GM18511 (cell line): ENCODE results near the gene LY6G6F.

Source experiments
- ATAC-seq: cut with Tn5 transposase; IDR thresholded peaks from one replicate; pipeline ENCODE4 v1.9.1; 2021; ENCODE audit warnings: mild to moderate bottlenecking, moderate library complexity; ENCODE audit not compliant: unreplicated experiment

LY6G6F gene

DNA sequence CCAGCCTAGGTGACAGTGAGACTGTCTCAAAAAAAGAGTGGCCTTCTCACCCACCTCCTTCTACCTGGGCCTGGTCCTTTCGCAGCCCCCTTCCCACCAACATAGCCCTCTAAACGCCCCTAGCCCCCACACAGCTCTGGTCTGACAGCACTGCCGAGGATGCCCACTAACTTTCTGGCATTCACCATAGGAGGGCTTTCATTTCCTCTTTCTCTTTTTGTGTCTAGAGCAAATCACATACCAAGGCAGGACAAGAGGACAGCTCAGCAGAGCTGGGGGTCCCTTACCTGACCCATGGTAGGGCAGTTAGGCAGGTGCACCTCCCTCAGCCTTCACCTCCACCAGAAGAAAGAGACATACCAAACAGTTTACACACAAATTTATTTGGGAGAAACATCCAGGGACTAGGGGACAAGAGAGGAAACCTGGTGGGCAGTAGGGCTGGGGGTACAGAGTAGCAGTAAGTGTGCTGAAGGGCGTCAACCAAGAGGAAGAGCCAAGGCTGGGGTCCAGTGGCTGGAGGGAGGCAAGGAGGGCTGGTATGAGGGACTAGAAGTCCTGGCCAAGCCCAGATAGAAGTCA is 30.3 kb upstream of the LY6G6F start:
- ATAC-seq: no peak

DNA sequence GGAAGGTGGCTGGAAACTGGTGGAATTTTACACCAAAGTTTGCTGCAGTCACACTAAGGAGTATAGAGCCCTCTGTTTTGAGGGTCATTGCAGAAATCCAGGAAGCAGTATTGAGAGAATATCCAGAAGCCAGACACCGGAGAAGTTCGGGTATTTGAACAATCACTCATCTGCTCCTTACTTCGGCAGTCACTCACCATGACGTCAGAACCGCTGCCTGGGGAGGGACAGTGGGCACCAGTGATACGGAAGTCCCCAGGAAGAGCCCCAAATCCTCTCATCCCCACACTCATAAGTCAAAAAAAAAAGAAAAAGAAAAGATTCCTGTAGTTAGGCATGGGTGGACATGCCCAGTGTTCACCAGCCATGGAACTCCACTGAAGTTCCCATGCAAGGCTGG is 29.8 kb upstream of the LY6G6F start:
- ATAC-seq: no peak

DNA sequence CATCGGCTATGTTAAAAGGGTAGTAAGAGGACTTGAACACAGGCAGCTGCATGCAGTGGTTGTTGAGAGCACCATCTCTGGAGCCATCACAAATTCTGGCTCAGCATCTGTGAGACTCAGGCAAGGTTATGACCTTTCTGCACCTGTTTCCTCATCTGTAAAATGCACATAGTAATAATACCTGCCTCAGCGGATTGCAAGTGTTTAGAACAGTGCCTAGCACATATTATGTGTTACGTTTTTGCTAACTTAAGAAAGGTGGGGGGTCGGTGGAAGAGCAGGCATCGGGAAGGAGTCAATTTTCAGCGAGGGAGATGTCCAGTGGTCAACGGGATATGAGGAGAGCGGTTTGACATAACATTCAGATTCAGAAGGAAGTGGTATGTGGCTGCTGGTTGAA is 28.7 kb upstream of the LY6G6F start:
- ATAC-seq: no peak

DNA sequence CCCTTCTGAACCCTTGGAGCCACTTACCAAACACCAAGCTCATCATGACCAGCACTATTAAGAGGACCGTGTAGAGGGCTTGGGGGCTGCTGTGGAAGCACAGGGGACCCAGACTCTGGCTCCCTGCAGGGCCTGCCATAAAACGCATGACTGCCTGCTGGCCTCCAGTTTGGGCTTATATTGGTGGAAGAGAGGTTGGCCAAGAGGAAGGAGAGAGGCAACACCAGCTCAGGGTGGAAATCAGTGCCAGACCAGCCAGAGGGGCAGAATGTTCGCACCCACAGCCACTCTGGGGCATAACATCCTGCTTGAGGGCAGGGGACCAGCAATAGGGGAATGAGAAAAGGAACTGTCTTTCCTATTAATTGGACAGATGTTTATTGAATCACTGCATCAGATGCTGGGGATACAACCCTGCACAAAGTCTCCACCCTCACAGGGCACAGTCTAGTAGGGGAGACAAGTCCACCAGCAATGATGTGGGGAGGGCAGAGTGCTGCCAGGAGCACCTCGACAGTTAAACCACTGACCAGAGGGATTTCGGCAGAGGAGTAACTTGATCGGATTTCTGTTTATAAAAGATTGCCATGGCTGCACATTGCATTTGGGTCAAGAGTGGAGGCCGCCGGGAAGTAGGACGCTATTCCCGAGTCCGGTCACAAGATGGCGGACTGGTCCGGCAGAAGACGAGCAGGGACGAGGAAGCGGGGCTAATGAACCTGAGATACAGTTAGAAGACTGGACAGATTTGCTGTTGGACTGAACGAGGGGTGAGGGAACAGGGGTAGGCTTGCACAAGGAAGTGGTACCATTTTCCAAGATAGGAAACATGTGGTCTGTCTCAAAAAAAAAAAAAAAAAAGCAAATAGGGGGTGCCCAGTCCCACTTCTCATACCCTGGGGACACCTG is 26.2 kb upstream of the LY6G6F start, which contains the start of gene LY6G5C:
Gene LY6G5C (minus strand): TSS at position 842 of the 909 bp plus-strand sequence. CDS start 694 bp downstream, at position 148.
- ATAC-seq: no peak

DNA sequence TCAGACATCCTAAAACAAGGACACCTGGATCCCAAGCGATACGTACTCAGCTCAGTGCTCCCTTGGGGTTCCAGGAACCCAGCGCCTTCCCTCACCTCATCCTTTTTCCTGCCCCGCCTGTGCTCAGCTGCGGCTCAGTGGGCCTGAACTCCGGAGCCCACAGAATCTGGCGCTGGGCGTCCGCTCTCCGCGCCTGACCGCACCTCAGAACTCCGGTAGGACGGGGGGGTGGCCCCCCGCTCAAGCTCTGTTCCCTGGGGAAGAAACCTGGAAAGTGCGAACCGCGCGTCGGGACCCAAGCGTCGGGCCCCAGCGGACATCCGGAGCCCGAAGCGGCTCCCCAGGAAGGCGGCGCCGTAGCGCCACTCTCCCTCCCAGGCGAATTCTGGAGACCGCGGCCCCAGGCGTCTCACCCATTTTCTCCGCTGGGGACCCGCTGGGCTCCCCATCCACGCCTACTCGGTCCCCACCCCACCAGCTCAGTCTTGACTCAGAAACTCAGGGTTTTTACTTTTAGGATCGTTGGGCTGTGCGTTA is 25.5 kb upstream of the LY6G6F start:
- ATAC-seq: no peak

DNA sequence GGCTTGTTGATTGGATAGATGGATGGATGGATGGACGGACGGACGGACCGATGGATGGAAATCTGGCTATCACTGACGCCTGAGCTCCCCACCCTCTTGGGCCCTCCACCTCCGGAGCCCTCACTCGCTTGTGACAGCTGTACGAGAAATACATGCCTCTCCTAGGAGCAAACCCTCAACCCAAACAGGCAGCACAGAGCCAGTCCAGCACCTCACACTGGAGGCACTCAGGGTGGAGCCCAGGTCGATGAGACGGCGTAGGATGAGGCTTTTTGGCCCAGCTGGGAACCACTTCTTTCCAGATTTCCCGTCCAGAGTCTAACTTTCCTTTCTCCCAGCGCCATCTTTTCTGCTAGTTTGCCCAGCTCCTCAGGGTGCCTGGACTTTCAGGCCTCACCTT is 23.1 kb upstream of the LY6G6F start:
- ATAC-seq: no peak

DNA sequence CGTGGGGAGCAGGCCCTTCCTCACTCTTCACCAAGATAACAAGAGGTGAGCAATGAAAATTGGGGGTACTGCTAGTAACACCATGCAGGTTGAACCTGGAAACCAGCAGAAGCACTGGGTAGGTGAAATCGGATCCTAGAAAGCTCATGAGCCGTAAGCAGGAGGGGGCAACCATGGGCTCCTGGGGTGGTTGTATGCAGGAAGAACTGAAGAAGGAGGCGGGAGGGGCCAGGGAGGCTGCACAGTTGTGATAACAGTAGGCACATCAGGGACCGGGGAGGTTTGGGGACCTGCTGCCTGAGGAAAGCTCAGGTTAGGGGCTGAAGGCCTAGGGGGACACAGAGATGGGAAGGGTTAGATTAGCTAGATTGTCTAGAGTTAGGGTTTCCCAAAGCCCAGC is 20.2 kb upstream of the LY6G6F start:
- no peak for ATAC-seq

DNA sequence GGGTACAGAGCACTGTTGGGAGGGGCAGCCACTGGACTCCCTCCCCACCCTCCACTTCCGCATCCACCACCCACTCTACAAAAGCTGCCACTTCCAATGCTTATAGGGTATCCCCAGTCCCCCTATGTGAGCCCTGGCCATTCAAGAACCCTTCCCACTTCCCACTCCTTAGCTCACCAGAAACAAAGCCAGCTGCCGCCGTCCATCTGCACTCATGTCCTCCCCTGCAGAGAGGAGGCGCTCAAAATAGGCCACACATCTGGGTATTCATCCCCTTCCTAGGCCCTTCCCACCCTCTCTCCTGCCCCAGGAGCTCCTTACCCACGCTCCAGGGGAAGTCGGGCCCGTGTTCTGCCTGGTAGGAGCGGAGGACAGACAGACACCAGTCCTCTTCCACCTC is 19.3 kb upstream of the LY6G6F start:
- ATAC-seq: no peak

DNA sequence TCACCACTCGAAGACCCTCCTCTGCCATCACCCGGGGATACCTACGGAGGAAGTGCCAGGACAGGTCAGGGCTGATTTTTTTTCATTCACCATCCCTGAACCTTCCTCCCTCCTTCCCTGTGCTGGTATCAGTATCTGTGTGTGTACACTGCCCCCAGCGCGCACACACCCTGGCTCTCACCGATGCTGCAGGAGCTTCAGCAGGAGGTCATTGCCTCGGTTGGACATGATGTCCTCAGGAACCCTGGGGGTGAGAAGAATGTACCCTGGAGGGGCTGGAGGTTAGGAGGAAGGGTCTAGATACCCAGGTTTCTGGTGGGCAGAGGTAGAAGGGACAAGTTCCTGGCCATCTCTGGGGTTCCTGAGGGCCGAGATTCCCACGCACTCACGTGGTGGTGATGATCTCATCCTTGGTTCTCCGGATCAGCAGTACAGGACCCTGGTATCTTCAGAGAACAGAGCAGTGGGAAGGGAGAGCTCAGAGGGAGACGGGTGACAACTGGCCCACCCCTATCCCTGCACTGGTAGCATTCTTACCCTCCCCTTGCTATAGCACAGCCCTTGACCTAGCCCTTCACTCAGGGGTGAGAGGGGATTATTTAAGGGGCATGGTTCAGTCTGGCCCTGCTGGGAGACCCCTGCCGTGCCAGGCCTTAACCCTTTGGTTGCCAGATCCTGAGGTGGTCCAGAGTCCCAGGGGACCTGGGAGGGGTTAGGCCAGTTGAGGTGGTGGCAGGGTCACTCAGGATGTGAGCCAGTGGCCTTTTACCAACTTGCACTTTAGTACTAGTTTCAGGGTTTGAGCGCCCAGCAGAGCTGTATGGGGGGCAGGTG is 18.6 kb upstream of the LY6G6F start:
- ATAC-seq: no peak

DNA sequence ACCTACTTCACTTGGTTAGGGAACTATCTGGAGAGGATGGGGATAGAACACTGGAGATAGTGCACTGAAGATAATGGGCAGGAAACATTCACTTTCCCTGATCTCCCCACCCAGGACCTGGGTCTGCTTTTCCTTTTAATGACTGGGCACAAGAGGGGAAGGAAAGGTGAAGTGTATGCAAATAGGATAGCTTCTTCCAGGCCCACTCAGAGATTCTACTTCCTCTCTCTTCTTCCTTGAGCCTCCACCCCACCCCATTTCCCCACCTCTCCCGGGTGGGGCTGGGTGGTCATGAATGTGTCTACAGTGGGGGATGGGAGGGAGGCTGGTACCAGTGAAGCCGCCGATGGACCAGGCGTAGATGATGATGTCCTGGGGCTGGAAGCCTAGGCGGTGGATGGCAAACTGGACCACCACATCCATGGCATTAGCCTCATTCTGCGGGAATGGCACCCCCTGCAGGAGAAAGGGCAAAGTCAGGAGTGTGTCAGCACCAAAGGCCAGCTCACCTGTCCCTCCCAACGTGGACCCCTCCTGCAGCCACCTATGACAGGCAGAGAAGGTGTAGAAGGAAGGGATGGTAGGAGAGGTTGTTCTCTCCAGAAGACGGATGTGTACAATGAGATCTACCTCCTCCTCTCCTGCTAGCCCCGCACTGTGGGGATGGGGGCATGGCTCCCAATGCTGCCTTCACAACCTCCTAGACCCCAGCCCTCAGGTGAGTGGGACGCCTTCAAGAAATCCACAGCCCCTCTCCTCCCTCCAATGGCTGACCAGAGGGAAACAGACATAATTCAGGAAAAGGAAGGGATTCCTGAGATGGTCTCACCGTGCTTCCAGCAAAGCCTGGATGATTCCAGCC is 17.2 kb upstream of the LY6G6F start:
- no peak for ATAC-seq

DNA sequence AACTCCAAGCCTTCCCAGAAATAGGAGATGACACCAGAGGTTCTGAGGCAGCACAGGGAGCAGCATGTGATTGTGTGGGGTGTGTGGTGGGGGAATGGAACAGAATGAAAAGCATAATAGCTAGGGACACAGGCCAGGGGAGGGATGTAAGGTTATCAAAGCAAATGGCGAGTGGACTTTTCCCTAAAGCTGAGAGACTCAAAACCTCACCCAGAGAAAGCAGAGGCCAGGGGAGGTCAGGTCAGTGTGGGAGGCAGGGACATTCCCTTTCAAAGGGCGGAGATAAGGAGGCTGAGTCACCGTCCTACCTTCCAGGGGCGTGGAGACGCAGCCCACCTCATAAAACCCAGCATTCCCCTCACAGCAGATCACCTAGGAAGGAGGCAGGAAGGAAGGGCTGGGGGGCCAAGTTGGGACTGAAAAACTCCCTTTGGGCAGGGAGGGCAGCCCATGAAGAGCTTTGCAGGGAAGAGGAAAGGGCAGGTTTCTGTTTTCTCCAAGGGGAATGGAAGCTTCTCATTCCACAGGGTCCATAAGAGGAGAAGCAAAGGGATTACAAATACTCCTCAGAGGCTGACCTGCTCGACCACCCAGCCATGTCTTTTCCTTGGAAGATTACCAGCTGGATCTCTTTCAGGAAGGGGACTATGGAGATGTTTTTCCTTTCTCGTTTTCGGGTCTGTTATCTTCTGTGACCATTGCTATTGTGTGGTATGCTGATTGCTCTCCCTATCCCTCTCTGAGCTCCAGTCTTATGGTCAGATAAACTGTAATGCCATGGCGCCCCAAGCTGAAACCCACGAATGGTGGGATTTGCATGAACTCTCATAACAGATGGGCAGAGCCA is 16.2 kb upstream of the LY6G6F start:
- no peak for ATAC-seq

DNA sequence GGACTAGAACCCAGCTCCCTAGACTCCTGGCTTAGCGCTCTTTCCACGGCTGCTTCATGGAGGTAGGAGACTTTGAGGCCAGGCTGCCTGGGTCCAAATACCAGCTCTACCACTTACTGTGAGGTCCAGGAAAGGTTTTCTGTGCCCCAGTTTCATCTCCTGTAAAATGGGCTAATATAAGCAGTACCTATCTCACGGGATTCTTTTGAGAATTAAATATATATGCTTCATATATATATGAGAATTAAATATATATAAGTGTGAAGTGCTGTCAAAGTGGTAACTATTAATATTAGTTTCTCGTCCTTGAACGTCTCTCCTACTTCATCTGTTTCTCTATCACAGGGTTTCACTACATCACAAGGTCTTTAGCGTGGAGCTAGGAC is 15.6 kb upstream of the LY6G6F start:
- ATAC-seq: no peak

DNA sequence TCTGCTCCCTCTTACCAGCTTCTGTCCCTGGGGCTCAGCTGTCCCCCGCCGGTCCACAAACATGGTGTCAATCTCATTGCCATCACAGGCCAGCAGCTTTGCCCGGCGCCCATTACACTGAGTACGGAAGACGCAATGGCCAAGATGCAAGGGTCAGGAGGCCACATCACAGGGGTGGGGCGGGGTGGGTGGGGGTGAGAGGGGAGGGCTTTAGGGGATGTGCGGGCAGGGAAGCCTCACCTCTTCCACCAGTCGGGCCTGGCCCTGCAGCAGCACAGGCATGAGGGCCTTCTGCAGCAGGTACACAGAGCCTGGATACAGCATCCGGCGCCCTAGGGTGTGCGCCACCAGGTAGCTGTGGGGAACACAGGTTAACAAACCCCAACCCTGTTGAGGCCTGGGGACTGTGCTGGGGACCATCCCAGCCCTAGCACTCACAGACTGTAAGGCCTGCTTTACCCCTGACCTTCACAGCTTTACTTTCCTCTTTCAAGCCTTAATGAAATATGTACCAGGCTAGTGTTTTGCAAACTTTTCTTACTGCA is 15.0 kb upstream of the LY6G6F start:
- ATAC-seq: no peak

DNA sequence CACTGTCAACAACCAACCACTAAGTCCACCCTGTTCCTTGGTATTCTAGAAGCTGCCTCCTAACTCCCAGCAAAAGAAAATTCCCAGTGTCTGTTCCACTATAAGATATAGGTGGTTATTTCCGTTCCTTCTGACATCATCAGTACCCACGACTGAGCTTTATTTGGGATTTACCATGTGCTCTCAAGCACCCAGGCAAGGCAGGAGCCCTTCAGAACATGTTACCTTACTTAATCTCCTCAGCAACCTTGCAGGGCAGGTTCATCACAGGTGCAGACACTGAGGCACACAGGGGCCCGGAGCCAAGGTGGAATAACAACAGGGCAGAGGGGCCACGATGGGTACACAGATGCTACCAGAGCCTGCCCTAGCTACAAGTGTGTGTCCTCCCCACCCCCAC is 14.3 kb upstream of the LY6G6F start:
- no peak for ATAC-seq

DNA sequence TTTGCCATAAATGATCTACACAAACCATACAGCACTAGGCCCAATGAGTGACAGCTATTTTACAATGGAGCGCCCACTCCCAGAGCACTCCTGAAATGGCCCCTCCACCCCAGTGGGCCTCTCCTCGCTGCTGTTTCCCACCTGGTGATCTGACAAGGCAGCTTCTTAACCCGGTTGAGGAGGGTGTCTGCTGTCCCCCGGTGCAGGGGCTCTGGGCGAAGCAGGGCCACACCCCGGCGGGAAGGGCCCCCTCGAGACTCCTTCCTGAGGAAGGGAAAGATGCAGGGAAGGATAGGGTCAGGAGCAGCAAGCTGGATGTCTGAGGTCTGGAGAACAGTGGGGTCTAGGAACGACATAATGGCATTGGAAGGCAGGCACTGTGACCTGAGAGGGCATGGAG is 13.8 kb upstream of the LY6G6F start:
- no peak for ATAC-seq

DNA sequence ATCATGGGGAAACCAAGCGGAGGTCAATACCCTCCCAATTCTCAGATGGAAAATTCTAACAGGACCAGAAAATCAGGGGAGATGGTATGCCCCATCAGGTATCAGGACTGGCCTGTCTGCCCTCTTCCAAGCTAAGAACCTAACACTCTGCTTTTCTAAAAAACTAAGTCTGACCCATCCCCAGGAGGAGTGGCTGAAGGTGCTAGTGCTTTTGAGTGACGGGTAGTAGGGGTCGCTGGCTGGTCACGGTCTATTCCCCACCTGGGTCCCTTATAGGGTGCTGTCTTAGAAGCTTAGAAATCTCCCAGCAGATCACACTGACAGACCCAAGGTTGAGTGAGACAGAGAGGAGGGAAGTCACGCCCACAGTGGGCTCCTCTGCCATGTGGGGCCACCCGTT is 13.1 kb upstream of the LY6G6F start:
- ATAC-seq: no peak

DNA sequence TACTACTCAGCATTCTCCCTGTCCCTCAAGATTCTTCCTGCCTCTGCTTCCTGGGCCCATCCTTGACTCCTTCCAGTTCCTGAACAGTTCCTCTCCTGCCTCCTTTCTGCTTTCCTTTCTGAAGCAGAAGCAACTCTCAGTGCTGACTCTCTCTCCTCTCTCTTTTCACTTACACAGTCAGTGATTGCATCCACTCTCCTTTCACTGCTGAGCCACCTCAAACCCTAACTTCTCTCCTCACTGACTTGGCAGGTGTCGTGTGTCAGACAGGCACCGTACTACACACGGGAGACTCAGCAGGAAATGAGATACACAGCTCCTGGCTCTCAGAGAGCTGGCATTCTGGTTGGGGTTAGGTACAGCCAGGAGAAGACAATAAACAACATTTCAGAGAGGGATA is 9.1 kb upstream of the LY6G6F start:
- ATAC-seq: no peak

DNA sequence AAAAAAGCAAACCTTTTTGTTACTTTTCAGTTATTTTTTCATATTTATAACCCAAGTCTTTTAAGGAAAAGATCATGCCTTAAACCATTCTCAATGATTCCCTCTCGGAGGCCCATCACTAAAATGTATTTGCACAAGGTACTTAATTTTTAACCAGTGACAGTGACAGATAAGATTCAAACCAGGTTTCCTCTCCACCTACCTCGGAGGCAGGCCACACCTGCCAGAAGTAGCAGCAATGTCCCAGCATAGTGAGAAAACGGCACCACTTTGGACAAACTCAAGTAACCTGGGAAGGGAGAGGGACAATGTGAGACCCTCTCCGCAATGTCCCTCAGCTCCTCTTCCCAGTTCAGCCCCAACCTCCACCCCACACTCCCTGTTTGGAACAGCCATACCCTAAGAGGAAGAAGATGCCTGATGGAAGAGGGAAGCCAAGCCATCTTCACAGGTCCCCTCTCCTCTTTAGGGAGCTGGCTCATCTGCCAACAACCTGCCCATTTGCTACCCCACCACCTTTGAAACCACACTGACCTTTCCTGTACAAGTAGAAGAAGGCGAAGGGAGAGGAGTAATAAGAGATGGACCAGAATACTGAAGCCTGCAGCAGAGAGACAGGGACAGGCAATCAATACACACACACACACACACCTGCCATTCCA is 5.8 kb upstream of the LY6G6F start:
- ATAC-seq: no peak
